K562 (cell line): ENCODE data around the gene EPHB4. TPM values are rescaled to one million over a fixed set of nuclear protein-coding genes. Genes with fewer than 3 reads are reported as not detected.
A peak's percentile ranks its signal among the peaks of the same experiment; 100 is the strongest.

ENCODE experiments used
- BCL6 ChIP-seq: fragments of 250-450 bp; sonication (Bioruptor Pico); IDR thresholded peaks from 2 replicates; pipeline ENCODE4 v1.4.0; 2020
- CCNT2 ChIP-seq: IDR thresholded peaks from 2 replicates; pipeline ENCODE4 v1.6.1; 2011; ENCODE audit warnings: borderline replicate concordance, low read depth, mild to moderate bottlenecking, moderate library complexity, mixed read lengths, low read length; ENCODE audit not compliant: insufficient read length; ENCODE audit errors: extremely low read depth
- CTBP1 ChIP-seq: fragments of 450-650 bp; IDR thresholded peaks from 2 replicates; pipeline ENCODE4 v1.6.1; 2016; ENCODE audit warnings: borderline replicate concordance
- KLF16 ChIP-seq: IDR thresholded peaks from 2 replicates; pipeline ENCODE4 v1.6.1; 2016; ENCODE audit warnings: antibody characterized with exemption
- L3MBTL2 ChIP-seq: fragments of 450-650 bp; IDR thresholded peaks from 2 replicates; pipeline ENCODE4 v1.6.1; 2016; ENCODE audit warnings: mild to moderate bottlenecking, moderate library complexity
- MGA ChIP-seq: fragments of 450-650 bp; IDR thresholded peaks from 2 replicates; pipeline ENCODE4 v1.6.1; 2016; ENCODE audit warnings: mild to moderate bottlenecking, moderate library complexity
- MYC ChIP-seq, 2 experiments: fragments of 250-450 bp in 1 of 2; sonication (Bioruptor Pico) in 1 of 2; IDR thresholded peaks; 2 replicates each; pipeline versions ENCODE4 v1.5.1 to v1.6.1; 2012 to 2021; ENCODE audit warnings: low read depth in 2 of 2, borderline replicate concordance in 1 of 2, improper control_type of control experiment in 1 of 2, low read length in 1 of 2, mild to moderate bottlenecking in 1 of 2, moderate library complexity in 1 of 2
- NCOR1 ChIP-seq: fragments of 450-650 bp; IDR thresholded peaks from 2 replicates; pipeline ENCODE4 v1.6.1; 2016; ENCODE audit warnings: mild to moderate bottlenecking, moderate library complexity
- PKNOX1 ChIP-seq: fragments of 450-650 bp; IDR thresholded peaks from 2 replicates; pipeline ENCODE4 v1.6.1; 2016
- PRPF4 ChIP-seq: fragments of 200-400 bp; formaldehyde crosslinking; IDR thresholded peaks from one replicate; pipeline ENCODE4 v1.6.1; 2017; ENCODE audit warnings: low read length, low read depth, mild to moderate bottlenecking; ENCODE audit not compliant: insufficient read depth, poor library complexity, severe bottlenecking
- SRSF1 ChIP-seq: fragments of 200-400 bp; formaldehyde crosslinking; IDR thresholded peaks from 2 replicates; pipeline ENCODE4 v1.6.1; 2017; ENCODE audit warnings: mild to moderate bottlenecking, low read depth, low read length, moderate library complexity
- ZBTB26 ChIP-seq: fragments of 450-650 bp; formaldehyde crosslinking; IDR thresholded peaks from 2 replicates; pipeline ENCODE4 v1.4.0; 2022; ENCODE audit warnings: missing genetic modification characterization
- polyA plus RNA-seq, 8 experiments: library from polyadenylated mRNA; depleted of rRNA in 4 of 8; stranded (reverse) in 5 of 8; unstranded in 3 of 8; fragments of >200 nt; fragmentation: Nextera tagmentation in 2 of 8; fragmentation: Illumina TruSeq in 1 of 8; extraction: Ambion mirVana in 2 of 8; extraction: Trizol in 1 of 8; gene quantifications; 2 replicates each; pipeline versions ENCODE4 v1.2.1 to v1.2.3, GENCODE V29; 2011 to 2014; ENCODE audit warnings: inconsistent platforms in 1 of 8, missing spikeins in 1 of 8
- total RNA-seq, 7 experiments: library from RNA; depleted of rRNA in 6 of 7; stranded (reverse); fragments of >200 nt in 6 of 7; fragmentation: Illumina TruSeq in 2 of 7; extraction: Trizol in 2 of 7; gene quantifications; 2 replicates each; pipeline versions ENCODE4 v1.2.1 to v1.2.3, GENCODE V29; 2011 to 2021; ENCODE audit warnings: low replicate concordance in 1 of 7

Gene EPHB4
- total and polyA plus RNA-seq, 9 of the 15 experiments (the other 6 are each of a cell fraction or from before 2014, with no cell fraction given) = 1.2 to 82.1 (median 37.9) TPM

DNA sequence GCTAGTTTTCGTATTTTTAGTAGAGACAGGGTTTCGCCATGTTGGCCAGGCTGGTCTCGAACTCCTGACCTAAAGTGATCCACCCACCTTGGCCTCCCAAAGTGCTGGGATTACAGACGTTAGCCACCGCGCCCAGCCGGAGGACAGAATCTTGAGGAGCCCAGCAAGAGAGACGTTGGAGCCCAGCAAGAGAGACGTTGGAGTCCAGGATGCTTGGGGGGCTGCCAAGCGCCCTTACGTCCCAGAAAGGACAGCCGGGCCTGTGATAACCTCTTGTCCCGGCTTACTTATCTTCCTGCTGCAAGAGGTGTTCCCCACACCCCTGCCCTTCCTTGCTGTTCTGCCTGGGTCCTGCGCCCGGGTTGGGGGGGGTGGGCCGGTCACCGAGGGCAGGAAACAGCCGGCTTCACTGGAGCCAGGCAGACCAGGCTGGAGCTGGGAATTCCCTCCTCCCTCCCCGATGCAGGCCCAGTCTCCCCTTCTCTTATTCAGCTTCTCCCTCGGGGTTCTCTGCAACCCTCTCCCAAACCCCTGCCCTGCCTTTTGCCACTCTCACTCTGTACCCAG is 1.9 kb upstream of the EPHB4 start (continued):
- TF ChIP-seq NCOR1 (peak; percentile 95), BCL6 (CRISPR knock-in tag) (no peak), KLF16 (peak; percentile 94), ZBTB26 (CRISPR knock-in tag) (no peak), L3MBTL2 (no peak), MYC (IDR thresholded peaks at IDR 0.05; ENCODE audit: low read depth, low read length) (no peak), MYC (CRISPR knock-in tag; IDR thresholded peaks at IDR 0.05; ENCODE audit: borderline replicate concordance, low read depth) (no peak), PKNOX1 (no peak; the same call in 1 of the 2 replicates), SRSF1 (no peak), PRPF4 (no peak), MGA (no peak), CCNT2 (peak; percentile 81), CTBP1 (peak; percentile 83)
